Panc1 (cell line): ENCODE data around the gene RNU6-8. TPM values are rescaled to one million over a fixed set of nuclear protein-coding genes. Genes with fewer than 3 reads are reported as not detected.

ENCODE experiments used
- ATAC-seq: fragments of 200-7000 bp; cut with Tn5 transposase; 2 replicates; pipeline ENCODE4 v1.9.1; 2020; ENCODE audit warnings: mild to moderate bottlenecking, moderate library complexity
- Bru-seq: library from RNA; stranded (reverse); fragments of 400-500 nt; gene quantifications from one replicate; lab custom pipeline; 2021; lab: Mats Ljungman, UMichigan
- BruChase-seq, 2 experiments: library from RNA; stranded (reverse); fragments of 400-500 nt; gene quantifications; one replicate each; lab custom pipeline; 2021; lab: Mats Ljungman, UMichigan
- BruUV-seq: library from RNA; stranded (reverse); fragments of 400-500 nt; replicated peaks from 2 replicates; lab custom pipeline; 2021; lab: Mats Ljungman, UMichigan
- CTCF ChIA-PET: fragments of 300-600 bp; sonication (Branson Sonifier 250); formaldehyde crosslinking; loops from one replicate; lab custom pipeline; 2022; ENCODE audit warnings: antibody characterized with exemption; lab: Charles Lee
- POLR2A ChIA-PET: fragments of 300-600 bp; sonication (Branson Sonifier 250); formaldehyde crosslinking; loops from one replicate; lab custom pipeline; 2022; ENCODE audit warnings: antibody characterized with exemption; lab: Charles Lee
- DNase-seq: peaks from one replicate; pipeline ENCODE4 v3.0.0-alpha.2; 2010; ENCODE audit warnings: low read depth, low spot score
- H3K27ac ChIP-seq: 2 replicates; pipeline ENCODE4 v1.5.1; 2011; ENCODE audit warnings: mild to moderate bottlenecking, low read length, inconsistent platforms
- H3K27me3 ChIP-seq: fragments of 200-500 bp; sonication (Bioruptor generic); 2 replicates; pipeline ENCODE4 v1.6.0; 2014; ENCODE audit warnings: low read length, inconsistent platforms; ENCODE audit not compliant: control insufficient read depth, insufficient read depth
- H3K36me3 ChIP-seq: fragments of 200-500 bp; sonication (Bioruptor generic); 2 replicates; pipeline ENCODE4 v1.5.1; 2014; ENCODE audit warnings: inconsistent platforms, mild to moderate bottlenecking, low read length, moderate library complexity; ENCODE audit not compliant: control insufficient read depth, insufficient read depth
- H3K4me1 ChIP-seq: 2 replicates; pipeline ENCODE4 v1.5.1; 2011; ENCODE audit warnings: inconsistent platforms, mild to moderate bottlenecking, low read length, moderate library complexity; ENCODE audit not compliant: control insufficient read depth, insufficient read depth
- H3K4me3 ChIP-seq, 2 experiments: 2 replicates each; pipeline ENCODE4 v1.5.1; 2011 to 2012; ENCODE audit warnings: low read depth in 2 of 2, low read length in 2 of 2, mild to moderate bottlenecking in 2 of 2, inconsistent platforms in 1 of 2, moderate library complexity in 1 of 2
- H3K9me3 ChIP-seq: fragments of 200-500 bp; sonication (Bioruptor generic); 2 replicates; pipeline ENCODE4 v1.5.1; 2014; ENCODE audit warnings: low read depth, mild to moderate bottlenecking, inconsistent platforms, low read length, moderate library complexity; ENCODE audit not compliant: control insufficient read depth, insufficient read depth
- POLR2AphosphoS5 ChIP-seq: IDR thresholded peaks from 2 replicates; pipeline ENCODE4 v1.6.1; 2012; ENCODE audit warnings: mild to moderate bottlenecking, low read depth, low read length, moderate library complexity
- TCF7L2 ChIP-seq: IDR thresholded peaks from 2 replicates; pipeline ENCODE4 v1.6.1; 2011; ENCODE audit warnings: mild to moderate bottlenecking, low read depth, low read length, inconsistent platforms
- in situ Hi-C: cut with HindIII; loops from 2 replicates; pipeline ENCODE4 v1.10.0; 2016; ENCODE audit warnings: low sequenced_read_pairs, low pct_unique_long_range_greater_than_20kb
- intact Hi-C: fragments of 100-400 bp; cut with micrococcal nuclease; formaldehyde crosslinking; loops from one replicate; pipeline ENCODE4 v1.10.0; 2022; ENCODE audit not compliant: unreplicated experiment
- long read RNA-seq: library from polyadenylated mRNA; unstranded; transcript quantifications from one replicate; pipeline ENCODE4 v2.0.0, GENCODE V29; 2021; ENCODE audit not compliant: unreplicated experiment
- polyA plus RNA-seq: library from polyadenylated mRNA; unstranded; fragments of >200 nt; gene quantifications from one replicate; pipeline ENCODE4 v1.2.1, GENCODE V29; 2012; ENCODE audit warnings: missing spikeins; ENCODE audit not compliant: insufficient read length
- total RNA-seq: library from RNA; stranded (reverse); gene quantifications from one replicate; pipeline ENCODE4 v1.2.1, GENCODE V29; 2021; ENCODE audit not compliant: unreplicated experiment
- TF ChIP-seq, protein P1 (sequence below): fragments of 450-650 bp; IDR thresholded peaks from 2 replicates; pipeline ENCODE4 v1.5.1; 2017; ENCODE audit warnings: mild to moderate bottlenecking
- TF ChIP-seq, protein P2 (sequence below), 2 experiments: IDR thresholded peaks; 2 replicates each; pipeline ENCODE4 v1.6.1; 2011 to 2012; ENCODE audit warnings: low read depth in 2 of 2, control low read depth in 1 of 2, low read length in 1 of 2, mild to moderate bottlenecking in 1 of 2, moderate library complexity in 1 of 2; ENCODE audit not compliant: insufficient read depth in 1 of 2

Gene RNU6-8
- total RNA-seq (not detected), Bru-seq, nascent RNA (percentile 37 among the genes with signal in this experiment), BruChase-seq, experiment 1, labeled RNA remaining after a 2-hour chase (not detected), BruChase-seq, experiment 2, labeled RNA remaining after a 6-hour chase (percentile 45 among the genes with signal in this experiment)
- polyA plus RNA-seq, result not detected
- long read RNA-seq, result 0 reads

- POLR2A ChIA-PET, result no interaction called here
- no peaks in the 10 kb centered on the region for H3K36me3 ChIP-seq
- H3K9me3 ChIP-seq, result no peaks in the 10 kb centered on the region
- in situ Hi-C loops, result no loop called here
- H3K4me3 ChIP-seq, result peak within 1 kb of the TSS; percentile 64 to 85
- DNase-seq (peak; percentile 78), ATAC-seq (peak; percentile 90)
- BruUV-seq, result no TSS peak
- no peaks in the 10 kb centered on the region for H3K27me3 ChIP-seq
- TF ChIP-seq POLR2AphosphoS5, result peak; percentile 26; the same call in 1 of the 2 replicates
- TF ChIP-seq, protein P1, sequence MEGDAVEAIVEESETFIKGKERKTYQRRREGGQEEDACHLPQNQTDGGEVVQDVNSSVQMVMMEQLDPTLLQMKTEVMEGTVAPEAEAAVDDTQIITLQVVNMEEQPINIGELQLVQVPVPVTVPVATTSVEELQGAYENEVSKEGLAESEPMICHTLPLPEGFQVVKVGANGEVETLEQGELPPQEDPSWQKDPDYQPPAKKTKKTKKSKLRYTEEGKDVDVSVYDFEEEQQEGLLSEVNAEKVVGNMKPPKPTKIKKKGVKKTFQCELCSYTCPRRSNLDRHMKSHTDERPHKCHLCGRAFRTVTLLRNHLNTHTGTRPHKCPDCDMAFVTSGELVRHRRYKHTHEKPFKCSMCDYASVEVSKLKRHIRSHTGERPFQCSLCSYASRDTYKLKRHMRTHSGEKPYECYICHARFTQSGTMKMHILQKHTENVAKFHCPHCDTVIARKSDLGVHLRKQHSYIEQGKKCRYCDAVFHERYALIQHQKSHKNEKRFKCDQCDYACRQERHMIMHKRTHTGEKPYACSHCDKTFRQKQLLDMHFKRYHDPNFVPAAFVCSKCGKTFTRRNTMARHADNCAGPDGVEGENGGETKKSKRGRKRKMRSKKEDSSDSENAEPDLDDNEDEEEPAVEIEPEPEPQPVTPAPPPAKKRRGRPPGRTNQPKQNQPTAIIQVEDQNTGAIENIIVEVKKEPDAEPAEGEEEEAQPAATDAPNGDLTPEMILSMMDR, result no peak
- intact Hi-C loops, result loop anchor here (10.0 kb wide), 1 partner anchor 128 kb away; the partner anchor contains the start of gene ARHGAP5
- H3K4me1 ChIP-seq, result peaks cover 3% of the 10 kb centered on the region
- CTCF ChIA-PET, result interaction anchor here (0.5 to 0.6 kb wide), 2 partner anchors 39 to 310 kb away, joined by 3 to 7 read pairs; no protein-coding TSS in a partner anchor
- H3K27ac ChIP-seq, result peak within 1 kb of the TSS; percentile 91
Measured at GRCh38 chr14:32202998-32203882, at the start of gene RNU6-8. Gene RNU6-8, minus strand, starts transcription at chr14:32203269.

DNA sequence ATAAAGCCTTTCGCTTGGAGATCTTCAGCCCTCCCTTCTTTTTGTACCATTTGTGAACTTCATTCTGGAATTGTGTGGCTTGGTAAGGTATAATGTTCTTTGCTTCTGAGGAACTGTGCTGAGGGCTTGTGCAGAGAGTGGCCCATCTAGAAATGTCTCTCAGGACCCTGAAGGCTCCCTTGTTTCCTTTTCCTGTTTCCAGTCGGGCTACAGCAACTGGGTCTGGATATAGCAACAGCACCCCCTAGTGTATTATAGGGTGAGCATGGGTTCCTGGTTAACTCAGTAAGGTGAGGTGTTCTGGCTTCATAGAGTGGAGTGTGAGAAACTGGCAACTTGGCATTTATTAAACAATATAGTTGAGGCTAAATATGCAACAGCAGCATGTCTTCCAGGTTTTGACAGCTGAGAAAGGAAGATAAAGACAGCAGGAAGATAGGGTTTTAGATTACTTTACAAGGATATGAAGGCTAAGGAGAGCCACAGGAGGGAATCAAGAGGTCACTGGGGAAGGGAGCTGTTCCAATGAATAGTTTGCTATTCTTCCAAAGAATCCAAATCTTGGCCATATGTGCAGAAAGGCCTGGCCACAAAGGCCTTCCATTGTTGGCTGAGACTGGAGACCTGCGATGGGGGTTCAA lies 49.1 kb upstream of the RNU6-8 start:
- no peak overlapping the region for H3K4me3 ChIP-seq
- H3K27ac ChIP-seq, result no peak overlapping the region
- POLR2A ChIA-PET, result interaction anchor here (0.7 kb wide), 1 partner anchor 28 kb away, joined by 3 read pairs; no protein-coding TSS in a partner anchor
- no peaks in the 10 kb centered on the region for H3K4me1 ChIP-seq
- DNase-seq, result peak; percentile 51
- intact Hi-C loops (loop anchor here (1.0 to 5.0 kb wide), 2 partner anchors 179 to 325 kb away; no protein-coding TSS in a partner anchor), in situ Hi-C loops (no loop called here)
- no peaks in the 10 kb centered on the region for H3K36me3 ChIP-seq
- TF ChIP-seq TCF7L2 (no peak), POLR2AphosphoS5 (no peak)
- TF ChIP-seq, protein P2, sequence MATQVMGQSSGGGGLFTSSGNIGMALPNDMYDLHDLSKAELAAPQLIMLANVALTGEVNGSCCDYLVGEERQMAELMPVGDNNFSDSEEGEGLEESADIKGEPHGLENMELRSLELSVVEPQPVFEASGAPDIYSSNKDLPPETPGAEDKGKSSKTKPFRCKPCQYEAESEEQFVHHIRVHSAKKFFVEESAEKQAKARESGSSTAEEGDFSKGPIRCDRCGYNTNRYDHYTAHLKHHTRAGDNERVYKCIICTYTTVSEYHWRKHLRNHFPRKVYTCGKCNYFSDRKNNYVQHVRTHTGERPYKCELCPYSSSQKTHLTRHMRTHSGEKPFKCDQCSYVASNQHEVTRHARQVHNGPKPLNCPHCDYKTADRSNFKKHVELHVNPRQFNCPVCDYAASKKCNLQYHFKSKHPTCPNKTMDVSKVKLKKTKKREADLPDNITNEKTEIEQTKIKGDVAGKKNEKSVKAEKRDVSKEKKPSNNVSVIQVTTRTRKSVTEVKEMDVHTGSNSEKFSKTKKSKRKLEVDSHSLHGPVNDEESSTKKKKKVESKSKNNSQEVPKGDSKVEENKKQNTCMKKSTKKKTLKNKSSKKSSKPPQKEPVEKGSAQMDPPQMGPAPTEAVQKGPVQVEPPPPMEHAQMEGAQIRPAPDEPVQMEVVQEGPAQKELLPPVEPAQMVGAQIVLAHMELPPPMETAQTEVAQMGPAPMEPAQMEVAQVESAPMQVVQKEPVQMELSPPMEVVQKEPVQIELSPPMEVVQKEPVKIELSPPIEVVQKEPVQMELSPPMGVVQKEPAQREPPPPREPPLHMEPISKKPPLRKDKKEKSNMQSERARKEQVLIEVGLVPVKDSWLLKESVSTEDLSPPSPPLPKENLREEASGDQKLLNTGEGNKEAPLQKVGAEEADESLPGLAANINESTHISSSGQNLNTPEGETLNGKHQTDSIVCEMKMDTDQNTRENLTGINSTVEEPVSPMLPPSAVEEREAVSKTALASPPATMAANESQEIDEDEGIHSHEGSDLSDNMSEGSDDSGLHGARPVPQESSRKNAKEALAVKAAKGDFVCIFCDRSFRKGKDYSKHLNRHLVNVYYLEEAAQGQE (IDR thresholded peaks at IDR 0.05; ENCODE audit: insufficient read depth in 1 of 2, low read depth in 2 of 2, low read length in 1 of 2), result no peak
- TF ChIP-seq, protein P1, result peak; percentile 84
- no peaks in the 10 kb centered on the region for H3K9me3 ChIP-seq
- ATAC-seq, result peak; percentile 93
- CTCF ChIA-PET, result no interaction called here
- BruUV-seq, result no TSS peak
- no peaks in the 10 kb centered on the region for H3K27me3 ChIP-seq
